Esophagus squamous epithelium (tissue), 5 donors: ENCODE data around the gene METRN. TPM values are rescaled to one million over a fixed set of nuclear protein-coding genes. Genes with fewer than 3 reads are reported as not detected.

Experiments
- DNase-seq: peaks from one replicate; lab custom pipeline; 2025; lab: John Stamatoyannopoulos, UW
- H3K27ac ChIP-seq, 4 donors: fragments of 200-600 bp; sonication (generic); one replicate each; pipeline ENCODE4 v1.5.1; 2016 to 2019; ENCODE audit warnings: mild to moderate bottlenecking in 1 of 4
- H3K27me3 ChIP-seq, 4 donors: fragments of 200-600 bp; sonication (generic); 1 replicate in 3 of 4; 2 replicates in 1 of 4; pipeline versions ENCODE4 v1.5.1 to v1.6.0; 2017 to 2021; ENCODE audit warnings: antibody characterized with exemption in 1 of 4
- H3K36me3 ChIP-seq, 3 donors: fragments of 200-600 bp; sonication (generic); one replicate each; pipeline ENCODE4 v1.5.1; 2016 to 2019
- H3K4me1 ChIP-seq, 3 donors: fragments of 200-600 bp; sonication (generic); one replicate each; pipeline ENCODE4 v1.5.1; 2017 to 2019
- H3K4me3 ChIP-seq, 4 donors: fragments of 200-600 bp; sonication (generic); 1 replicate in 3 of 4; 2 replicates in 1 of 4; pipeline ENCODE4 v1.5.1; 2016 to 2019; ENCODE audit warnings: mild to moderate bottlenecking in 2 of 4, moderate library complexity in 1 of 4
- H3K9me3 ChIP-seq, 3 donors: fragments of 200-600 bp; sonication (generic); one replicate each; pipeline ENCODE4 v1.5.1; 2016 to 2019
- CTCF ChIP-seq, 6 experiments: fragments of 450-650 bp in 4 of 6; fragments of 200-600 bp in 2 of 6; sonication (generic) in 2 of 6; IDR thresholded peaks; one replicate each; pipeline ENCODE4 v1.5.1; 2016 to 2019; ENCODE audit warnings: antibody characterized with exemption in 6 of 6, mild to moderate bottlenecking in 4 of 6, moderate library complexity in 4 of 6
- POLR2A ChIP-seq, 4 donors: fragments of 450-650 bp; IDR thresholded peaks; one replicate each; pipeline ENCODE4 v1.6.1; 2017; ENCODE audit warnings: antibody characterized with exemption in 4 of 4, mild to moderate bottlenecking in 4 of 4, moderate library complexity in 3 of 4
- whole genome bisulfite sequencing, 2 donors: methylation state at CpG; one replicate each; pipeline ENCODE4 v1.1.5; 2018; 5-methylcytosine and 5-hydroxymethylcytosine counted together
- intact Hi-C: fragments of 100-400 bp; cut with DNase I; formaldehyde crosslinking; loops from one replicate; pipeline ENCODE4 v1.15.0; 2022
- total RNA-seq, 4 donors: library from RNA; depleted of rRNA; stranded (reverse); fragments of >200 nt; gene quantifications; one replicate each; pipeline ENCODE4 v1.1.0, GENCODE V29; 2016
- donor health status: DM: yes; HTN: yes; CAD: no.

The METRN gene
- total RNA-seq, 4 donors from 2014 or later = 4.2 to 12.7 (median 8.8) TPM

GRCh38 chr16:693364-693763 lies 21.6 kb upstream of the METRN start:
- 60 to 63% methylated on average over 1 to 6 of the region's 22 CpGs for WGBS, 2 donors
- peak overlapping the region; percentile 28 to 90 (median 84) for H3K27ac ChIP-seq
- H3K4me1 ChIP-seq = peaks cover 40 to 80% (median 56%) of the 10 kb centered on the region in 3 donors
- peaks cover 0 to under 1% (median 0%) of the 10 kb centered on the region in 3 donors for H3K36me3 ChIP-seq
- peak overlapping the region in 2 of 4 donors; percentile 54 to 58 for H3K4me3 ChIP-seq
- no peaks in the 10 kb centered on the region for H3K9me3 ChIP-seq
- TF ChIP-seq CTCF (IDR thresholded peaks at IDR 0.05) (no peak), POLR2A (IDR thresholded peaks at IDR 0.05) (no peak)
- peaks cover 0 to 68% (median 18%) of the 10 kb centered on the region in 4 donors for H3K27me3 ChIP-seq
- DNase-seq = no peak
- intact Hi-C loops = no loop called here

- WGBS, 2 donors = no CpG with 5 or more reads among the region's 37 CpGs
- H3K27me3 ChIP-seq = peaks cover 0 to 72% (median 18%) of the 10 kb centered on the region in 4 donors
- H3K4me3 ChIP-seq = peak overlapping the region; percentile 37 to 66 (median 56)
- intact Hi-C loops = no loop called here
- H3K27ac ChIP-seq = peak overlapping the region; percentile 28 to 90 (median 84)
- peaks cover 37 to 76% (median 52%) of the 10 kb centered on the region in 3 donors for H3K4me1 ChIP-seq
- no peaks in the 10 kb centered on the region for H3K9me3 ChIP-seq
- DNase-seq = no peak
- H3K36me3 ChIP-seq = no peaks in the 10 kb centered on the region
- no peak for TF ChIP-seq POLR2A (IDR thresholded peaks at IDR 0.05)
- no peak for TF ChIP-seq CTCF (IDR thresholded peaks at IDR 0.05)
Observed at GRCh38 chr16:693766-694165, 21.2 kb upstream of the METRN start.

GRCh38 chr16:694187-694862 lies 20.6 kb upstream of the METRN start:
- peak overlapping the region; percentile 37 to 66 (median 56) for H3K4me3 ChIP-seq
- no peak for DNase-seq
- H3K27me3 ChIP-seq = peaks cover 0 to 78% (median 18%) of the 10 kb centered on the region in 4 donors
- peaks cover 31 to 71% (median 47%) of the 10 kb centered on the region in 3 donors for H3K4me1 ChIP-seq
- H3K36me3 ChIP-seq = no peaks in the 10 kb centered on the region
- intact Hi-C loops = no loop called here
- 0% methylated on average over 5 of the region's 64 CpGs; no CpG with 5 or more reads in 1 of the 2 donors for WGBS, 2 donors
- no peaks in the 10 kb centered on the region for H3K9me3 ChIP-seq
- TF ChIP-seq CTCF (IDR thresholded peaks at IDR 0.05) (no peak), POLR2A (IDR thresholded peaks at IDR 0.05) (no peak)
- H3K27ac ChIP-seq = peak overlapping the region; percentile 81 to 90 (median 86)

GRCh38 chr16:694863-695354 lies 20.0 kb upstream of the METRN start:
- Histone ChIP-seq H3K27ac (peak overlapping the region; percentile 81 to 90 (median 86)), H3K9me3 (no peaks in the 10 kb centered on the region), H3K4me3 (peak overlapping the region; percentile 37 to 66 (median 56)), H3K4me1 (peaks cover 25 to 70% (median 42%) of the 10 kb centered on the region in 3 donors), H3K27me3 (peaks cover 0 to 84% (median 18%) of the 10 kb centered on the region in 4 donors), H3K36me3 (no peaks in the 10 kb centered on the region)
- 0% methylated on average over 2 of the region's 37 CpGs; no CpG with 5 or more reads in 1 of the 2 donors for WGBS, 2 donors
- intact Hi-C loops = no loop called here
- TF ChIP-seq CTCF (IDR thresholded peaks at IDR 0.05) (no peak), POLR2A (IDR thresholded peaks at IDR 0.05) (peak in 1 of 4 donors; percentile 4)
- no peak for DNase-seq
